GM19099 (cell line): ENCODE results near the gene PACC1.

ENCODE experiments used
- POLR2A ChIP-seq: IDR thresholded peaks from 3 replicates; pipeline ENCODE4 v1.6.1; 2011; ENCODE audit warnings: low read depth; ENCODE audit not compliant: insufficient read length; ENCODE audit errors: extremely low read depth

The PACC1 gene

GRCh38 chr1:212451416-212452322 is 37.0 kb upstream of the PACC1 start:
- no peak for TF ChIP-seq POLR2A

- no peak for TF ChIP-seq POLR2A
Observed at GRCh38 chr1:212450331-212450881, 35.7 kb upstream of the PACC1 start.

GRCh38 chr1:212447478-212447877 is 32.8 kb upstream of the PACC1 start:
- no peak for TF ChIP-seq POLR2A

- no peak for TF ChIP-seq POLR2A
Observed at GRCh38 chr1:212446333-212446732, 31.6 kb upstream of the PACC1 start.

GRCh38 chr1:212442408-212442807 is 27.7 kb upstream of the PACC1 start:
- no peak for TF ChIP-seq POLR2A

- no peak for TF ChIP-seq POLR2A
Observed at GRCh38 chr1:212440419-212440818, 25.7 kb upstream of the PACC1 start.

- TF ChIP-seq POLR2A = no peak
Observed at GRCh38 chr1:212438831-212439237, 24.1 kb upstream of the PACC1 start.

GRCh38 chr1:212437179-212437798 is 22.6 kb upstream of the PACC1 start:
- no peak for TF ChIP-seq POLR2A

- no peak for TF ChIP-seq POLR2A
Observed at GRCh38 chr1:212434992-212435391, 20.3 kb upstream of the PACC1 start.

- no peak for TF ChIP-seq POLR2A
Observed at GRCh38 chr1:212433577-212434462, 19.1 kb upstream of the PACC1 start.

- TF ChIP-seq POLR2A = peak; percentile 75
Observed at GRCh38 chr1:212432661-212433576, 18.2 kb upstream of the PACC1 start, which contains the start of gene NENF. Gene NENF (plus strand): TSS chr1:212432920. CDS start chr1:212432944, 24 bp downstream.

- no peak for TF ChIP-seq POLR2A
Observed at GRCh38 chr1:212432272-212432660, 17.6 kb upstream of the PACC1 start.

- TF ChIP-seq POLR2A = no peak
Observed at GRCh38 chr1:212431644-212432043, 17.0 kb upstream of the PACC1 start.

- no peak for TF ChIP-seq POLR2A
Observed at GRCh38 chr1:212430955-212431394, 16.3 kb upstream of the PACC1 start.
